HG02588 (cell line): Measurements from ENCODE around the gene NSMF.

Source experiments
- ATAC-seq: cut with Tn5 transposase; IDR thresholded peaks from one replicate; pipeline ENCODE4 v1.9.1; 2021; ENCODE audit warnings: mild to moderate bottlenecking, moderate library complexity; ENCODE audit not compliant: unreplicated experiment

The NSMF gene

GRCh38 chr9:137459152-137459600, at the start of gene NSMF:
NSMF (minus strand) TSS chr9:137459334; CDS start chr9:137459102, 232 bp downstream.
- peak; percentile 56 for ATAC-seq

- no peak for ATAC-seq
These were observed 47.6 kb upstream of the NSMF start for GRCh38 chr9:137506702-137507171.

- no peak for ATAC-seq
These were observed 47.1 kb upstream of the NSMF start for GRCh38 chr9:137506274-137506673.

GRCh38 chr9:137505421-137506140, 46.4 kb upstream of the NSMF start:
- no peak for ATAC-seq

- ATAC-seq: no peak
These were observed 45.3 kb upstream of the NSMF start for GRCh38 chr9:137504432-137504777.

GRCh38 chr9:137502008-137502911, 43.1 kb upstream of the NSMF start:
- no peak for ATAC-seq

GRCh38 chr9:137501457-137501856, 42.3 kb upstream of the NSMF start:
- ATAC-seq: no peak

- no peak for ATAC-seq
These were observed 41.7 kb upstream of the NSMF start for GRCh38 chr9:137500666-137501397.

- no peak for ATAC-seq
These were observed 40.9 kb upstream of the NSMF start for GRCh38 chr9:137499858-137500661.

- no peak for ATAC-seq
These were observed 40.3 kb upstream of the NSMF start for GRCh38 chr9:137499416-137499815.

GRCh38 chr9:137498720-137499150, 39.6 kb upstream of the NSMF start:
- no peak for ATAC-seq

GRCh38 chr9:137497921-137498719, 39.0 kb upstream of the NSMF start:
- ATAC-seq: no peak

- no peak for ATAC-seq
These were observed 37.7 kb upstream of the NSMF start for GRCh38 chr9:137496601-137497375.

GRCh38 chr9:137494550-137495351, 35.6 kb upstream of the NSMF start:
- no peak for ATAC-seq

- no peak for ATAC-seq
These were observed 35.0 kb upstream of the NSMF start for GRCh38 chr9:137494104-137494544.

- ATAC-seq: no peak
These were observed 34.4 kb upstream of the NSMF start for GRCh38 chr9:137493364-137494103.
